Mesothelial cell of epicardium (in vitro differentiated cells): ENCODE measurements around the gene STAG1. TPM values are rescaled to one million over a fixed set of nuclear protein-coding genes. Genes with fewer than 3 reads are reported as not detected.
"Not testable (repeated sequence)": the region's sequence is repeated elsewhere in the genome, so short reads cannot be mapped to it uniquely, and the experiment has no call there.

Experiments used
- DNase-seq, 2 experiments: peaks; one replicate each; pipeline ENCODE4 v3.0.0; 2021; ENCODE audit warnings: low spot score in 2 of 2; ENCODE audit not compliant: unreplicated experiment in 2 of 2
- H3K27ac Mint-ChIP-seq: 2 replicates; pipeline ENCODE4 v1.8.0; 2021; ENCODE audit warnings: mixed read lengths
- H3K27me3 Mint-ChIP-seq: 2 replicates; pipeline ENCODE4 v1.8.0; 2021; ENCODE audit warnings: low read depth, mixed read lengths
- H3K36me3 Mint-ChIP-seq: 2 replicates; pipeline ENCODE4 v1.8.0; 2021; ENCODE audit warnings: mixed read lengths
- H3K4me1 Mint-ChIP-seq: 2 replicates; pipeline ENCODE4 v1.8.0; 2021; ENCODE audit warnings: mixed read lengths
- H3K4me3 Mint-ChIP-seq: 2 replicates; pipeline ENCODE4 v1.8.0; 2021; ENCODE audit warnings: mild to moderate bottlenecking, moderate library complexity, mixed read lengths
- H3K9me3 Mint-ChIP-seq: 2 replicates; pipeline ENCODE4 v1.8.0; 2021; ENCODE audit warnings: mixed read lengths
- CTCF ChIP-seq: fragments of 200-600 bp; sonication (generic); IDR thresholded peaks from one replicate; pipeline ENCODE4 v1.5.0; 2021; ENCODE audit warnings: antibody characterized with exemption; ENCODE audit not compliant: unreplicated experiment
- total RNA-seq: library from RNA; stranded (reverse); gene quantifications from 3 replicates; pipeline ENCODE4 v1.2.1, GENCODE V29; 2021

STAG1 gene
- total RNA-seq, 1 donor from 2014 or later: 51.8 TPM

DNA sequence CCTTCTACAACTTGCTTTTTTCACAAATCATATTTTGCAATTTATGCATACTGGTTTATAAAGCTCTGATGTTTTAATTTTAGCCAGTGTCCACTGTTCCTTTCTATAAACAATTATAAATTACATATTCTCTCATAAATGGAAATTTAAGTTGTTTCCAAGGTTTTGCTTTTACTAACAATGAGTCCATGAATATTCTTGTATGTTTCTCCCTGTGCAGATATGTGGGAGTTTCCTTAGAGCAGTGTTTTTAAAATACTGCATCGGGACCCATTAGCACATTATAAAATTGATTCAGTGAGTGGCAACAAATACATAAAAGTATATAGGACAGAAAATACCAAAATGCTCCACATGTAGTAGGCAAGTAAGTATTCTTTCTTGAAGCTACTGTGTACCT is 266.4 kb downstream of the STAG1 start:
- no peak for DNase-seq
- peaks cover 20% of the 10 kb centered on the region for H3K9me3 Mint-ChIP-seq
- peaks cover 29% of the 10 kb centered on the region for H3K36me3 Mint-ChIP-seq
- H3K4me3 Mint-ChIP-seq: no peak overlapping the region
- no peak overlapping the region for H3K27ac Mint-ChIP-seq
- H3K27me3 Mint-ChIP-seq: no peaks in the 10 kb centered on the region
- no peak for TF ChIP-seq CTCF
- no peaks in the 10 kb centered on the region for H3K4me1 Mint-ChIP-seq

DNA sequence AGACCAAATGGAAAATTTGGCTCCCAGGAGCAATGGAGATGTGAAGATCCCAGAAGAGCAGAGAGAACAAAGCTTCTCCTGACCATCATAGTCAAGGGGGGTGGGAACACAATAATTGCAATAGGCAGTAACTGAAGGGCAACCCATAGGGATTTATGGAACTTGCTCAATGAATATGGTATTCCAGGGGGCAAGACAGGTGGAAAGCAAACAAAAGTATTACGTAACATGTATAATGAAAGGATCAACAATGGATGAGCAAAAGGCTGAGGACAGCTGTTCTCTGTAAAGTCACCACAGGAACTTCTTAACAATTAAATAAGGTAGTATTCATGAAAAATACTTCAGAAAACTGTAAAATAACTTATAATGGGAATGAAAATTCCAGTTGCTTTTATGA is 275.9 kb downstream of the STAG1 start:
- no peak overlapping the region for H3K27ac Mint-ChIP-seq
- H3K36me3 Mint-ChIP-seq: peaks cover 31% of the 10 kb centered on the region

GRCh38 chr3:136474876-136475275 is 277.3 kb downstream of the STAG1 start:
- not testable (repeated sequence) for H3K4me1 Mint-ChIP-seq, H3K27ac Mint-ChIP-seq, DNase-seq, H3K4me3 Mint-ChIP-seq, H3K27me3 Mint-ChIP-seq, H3K9me3 Mint-ChIP-seq
- peaks cover 43% of the 10 kb centered on the region for H3K36me3 Mint-ChIP-seq

More for the DNA sequence above, 275.9 kb downstream of the STAG1 start:
- TF ChIP-seq CTCF: no peak
- Mint-ChIP-seq H3K27me3 (no peaks in the 10 kb centered on the region), H3K9me3 (no peaks in the 10 kb centered on the region), H3K4me1 (no peaks in the 10 kb centered on the region), H3K4me3 (no peak overlapping the region)
- DNase-seq: no peak

GRCh38 chr3:136473716-136474326 is 278.4 kb downstream of the STAG1 start:
- Mint-ChIP-seq H3K27me3 (no peaks in the 10 kb centered on the region), H3K9me3 (peaks cover 4% of the 10 kb centered on the region), H3K4me1 (no peaks in the 10 kb centered on the region), H3K36me3 (peaks cover 44% of the 10 kb centered on the region), H3K27ac (no peak overlapping the region), H3K4me3 (no peak overlapping the region)
- no peak for TF ChIP-seq CTCF
- no peak for DNase-seq

- no peak overlapping the region for H3K4me3 Mint-ChIP-seq
- H3K27me3 Mint-ChIP-seq: no peaks in the 10 kb centered on the region
- TF ChIP-seq CTCF: no peak
- no peak overlapping the region for H3K27ac Mint-ChIP-seq
- no peak for DNase-seq
- H3K9me3 Mint-ChIP-seq: peaks cover 45% of the 10 kb centered on the region
- peaks cover 56% of the 10 kb centered on the region for H3K36me3 Mint-ChIP-seq
- no peaks in the 10 kb centered on the region for H3K4me1 Mint-ChIP-seq
Measured at GRCh38 chr3:136465296-136465695, 286.9 kb downstream of the STAG1 start.

GRCh38 chr3:136464502-136464901 is 287.7 kb downstream of the STAG1 start:
- Mint-ChIP-seq H3K36me3 (peaks cover 58% of the 10 kb centered on the region), H3K4me3 (no peak overlapping the region), H3K4me1 (no peaks in the 10 kb centered on the region), H3K27ac (no peak overlapping the region), H3K9me3 (peaks cover 47% of the 10 kb centered on the region), H3K27me3 (no peaks in the 10 kb centered on the region)
- DNase-seq: no peak
- no peak for TF ChIP-seq CTCF
